H1 (cell line): ENCODE data around the gene PIK3R1. TPM values are rescaled to one million over a fixed set of nuclear protein-coding genes. Genes with fewer than 3 reads are reported as not detected.

Experiments
- CTCF ChIA-PET: fragments of 300-600 bp; sonication (Branson Sonifier 250); formaldehyde crosslinking; loops from one replicate; lab custom pipeline; 2021; ENCODE audit not compliant: partially characterized antibody; lab: Charles Lee
- POLR2A ChIA-PET: fragments of 300-600 bp; sonication (Branson Sonifier 250); formaldehyde crosslinking; loops from one replicate; lab custom pipeline; 2021; ENCODE audit warnings: inconsistent platforms; ENCODE audit not compliant: partially characterized antibody; lab: Charles Lee
- DNase-seq, 2 experiments: peaks; one replicate each; pipeline versions ENCODE4 v3.0.0 to v3.0.0-alpha.2; 2010 to 2022; ENCODE audit warnings: low spot score in 2 of 2, low read depth in 1 of 2, mixed read lengths in 1 of 2
- FAIRE-seq: peaks from 2 replicates; lab custom pipeline; 2011; peaks lifted over from hg19 to GRCh38; lab: Jason Lieb, UNC
- H2AFZ ChIP-seq: 2 replicates; pipeline ENCODE4 v1.8.1; 2012; ENCODE audit warnings: low read length, inconsistent platforms
- H2AK5ac ChIP-seq: 2 replicates; pipeline ENCODE4 v1.6.1; 2013; ENCODE audit warnings: low read depth, low read length
- H2BK120ac ChIP-seq: replicated peaks from 2 replicates; pipeline ENCODE3; 2013; ENCODE audit warnings: low read depth, low read length, inconsistent platforms
- H2BK12ac ChIP-seq: 2 replicates; pipeline ENCODE4 v1.6.1; 2013; ENCODE audit warnings: low read depth, low read length
- H2BK15ac ChIP-seq: 2 replicates; pipeline ENCODE4 v1.6.1; 2013; ENCODE audit warnings: low read length
- H2BK20ac ChIP-seq: 2 replicates; pipeline ENCODE4 v1.6.1; 2013; ENCODE audit warnings: low read length
- H2BK5ac ChIP-seq: 2 replicates; pipeline ENCODE4 v1.6.1; 2013; ENCODE audit warnings: low read depth, low read length
- H3K14ac ChIP-seq: 2 replicates; pipeline ENCODE4 v1.6.1; 2013; ENCODE audit warnings: inconsistent platforms; ENCODE audit not compliant: insufficient read length
- H3K18ac ChIP-seq: 2 replicates; pipeline ENCODE4 v1.6.1; 2013; ENCODE audit warnings: low read length; ENCODE audit errors: extremely low read depth
- H3K23ac ChIP-seq: 2 replicates; pipeline ENCODE4 v1.6.1; 2013; ENCODE audit warnings: inconsistent platforms; ENCODE audit not compliant: insufficient read length
- H3K23me2 ChIP-seq: 2 replicates; pipeline ENCODE4 v1.6.1; 2013; ENCODE audit warnings: low read depth, low read length
- H3K27ac ChIP-seq: 2 replicates; pipeline ENCODE4 v1.6.1; 2011; ENCODE audit warnings: low read depth, low read length, inconsistent platforms
- H3K27me3 ChIP-seq, 4 experiments: replicated peaks in 1 of 4; 1 replicate in 1 of 4; 2 replicates in 3 of 4; pipeline versions ENCODE4 v1.6.1 to v1.8.1; 2011 to 2013; ENCODE audit warnings: low read length in 3 of 4, mild to moderate bottlenecking in 3 of 4, inconsistent platforms in 2 of 4, mixed read lengths in 2 of 4, moderate library complexity in 1 of 4; ENCODE audit not compliant: control insufficient read depth in 3 of 4, insufficient read depth in 3 of 4; ENCODE audit errors: extremely low read depth in 1 of 4
- H3K36me3 ChIP-seq, 4 experiments: 2 replicates each; pipeline versions ENCODE4 v1.6.1 to v1.8.1; 2011 to 2013; ENCODE audit warnings: mild to moderate bottlenecking in 4 of 4, low read length in 3 of 4, moderate library complexity in 2 of 4, control low read depth in 1 of 4, inconsistent platforms in 1 of 4; ENCODE audit not compliant: insufficient read depth in 4 of 4, control insufficient read depth in 2 of 4
- H3K4ac ChIP-seq: replicated peaks from 2 replicates; pipeline ENCODE3; 2013; ENCODE audit warnings: low read length, low read depth, mixed read lengths, inconsistent platforms; ENCODE audit not compliant: insufficient read length
- H3K4me1 ChIP-seq, 4 experiments: replicated peaks in 1 of 4; 1 replicate in 1 of 4; 2 replicates in 3 of 4; pipeline versions ENCODE4 v1.6.1 to v1.8.1; 2011 to 2013; ENCODE audit warnings: low read length in 3 of 4, inconsistent platforms in 2 of 4, mixed read lengths in 1 of 4; ENCODE audit not compliant: insufficient read depth in 4 of 4, control insufficient read depth in 3 of 4
- H3K4me2 ChIP-seq, 2 experiments: 2 replicates each; pipeline versions ENCODE4 v1.6.1 to v1.8.1; 2011 to 2013; ENCODE audit warnings: low read depth in 2 of 2, low read length in 2 of 2, control low read depth in 1 of 2, inconsistent platforms in 1 of 2, mild to moderate bottlenecking in 1 of 2; ENCODE audit not compliant: insufficient read depth in 1 of 2
- H3K4me3 ChIP-seq, 4 experiments: fragments of 200-600, 300-600 bp in 1 of 4; sonication (generic), shearing (Covaris generic), sonication (Bioruptor Twin) in 1 of 4; 2 replicates each; pipeline versions ENCODE4 v1.5.1 to v1.8.1; 2011 to 2016; ENCODE audit warnings: low read length in 4 of 4, low read depth in 3 of 4, control low read depth in 2 of 4, inconsistent platforms in 2 of 4, mild to moderate bottlenecking in 2 of 4, mixed read lengths in 1 of 4, moderate library complexity in 1 of 4; ENCODE audit not compliant: insufficient read depth in 2 of 4; ENCODE audit errors: extremely low read depth in 1 of 4
- H3K56ac ChIP-seq: replicated peaks from 2 replicates; pipeline ENCODE3; 2013; ENCODE audit warnings: low read depth, mild to moderate bottlenecking, mixed read lengths, low read length, inconsistent platforms; ENCODE audit not compliant: insufficient read length
- H3K79me1 ChIP-seq: 2 replicates; pipeline ENCODE4 v1.6.1; 2013; ENCODE audit warnings: low read depth, low read length, control low read depth
- H3K79me2 ChIP-seq, 2 experiments: 2 replicates each; pipeline versions ENCODE4 v1.6.1 to v1.8.1; 2012 to 2013; ENCODE audit warnings: low read length in 2 of 2, mild to moderate bottlenecking in 2 of 2, inconsistent platforms in 1 of 2; ENCODE audit not compliant: insufficient read depth in 2 of 2, control insufficient read depth in 1 of 2
- H3K9ac ChIP-seq, 4 experiments: replicated peaks in 1 of 4; 1 replicate in 1 of 4; 2 replicates in 3 of 4; pipeline versions ENCODE4 v1.6.1 to v1.8.1; 2011 to 2013; ENCODE audit warnings: low read depth in 3 of 4, low read length in 3 of 4, control low read depth in 2 of 4, mild to moderate bottlenecking in 2 of 4, moderate library complexity in 2 of 4, inconsistent platforms in 1 of 4; ENCODE audit errors: extremely low read depth in 1 of 4
- H3K9me3 ChIP-seq, 2 experiments: 2 replicates each; pipeline versions ENCODE4 v1.6.1 to v1.8.1; 2012 to 2013; ENCODE audit warnings: mild to moderate bottlenecking in 2 of 2, moderate library complexity in 2 of 2, control low read depth in 1 of 2, inconsistent platforms in 1 of 2, low read depth in 1 of 2, low read length in 1 of 2, mixed read lengths in 1 of 2; ENCODE audit not compliant: insufficient read depth in 2 of 2
- H4K20me1 ChIP-seq, 2 experiments: replicated peaks in 1 of 2; 2 replicates each; pipeline versions ENCODE3 to v1.8.1; 2011 to 2013; ENCODE audit warnings: inconsistent platforms in 2 of 2, low read length in 2 of 2, mild to moderate bottlenecking in 1 of 2; ENCODE audit not compliant: insufficient read depth in 2 of 2, control insufficient read depth in 1 of 2
- H4K5ac ChIP-seq: 2 replicates; pipeline ENCODE4 v1.6.1; 2013; ENCODE audit warnings: low read length, low read depth, mixed read lengths, inconsistent platforms; ENCODE audit not compliant: insufficient read length
- H4K8ac ChIP-seq: 2 replicates; pipeline ENCODE4 v1.8.0; 2013; ENCODE audit warnings: mild to moderate bottlenecking, moderate library complexity, low read length, inconsistent platforms; ENCODE audit not compliant: insufficient read depth; ENCODE audit errors: extremely low read depth
- H4K91ac ChIP-seq: replicated peaks from 2 replicates; pipeline ENCODE3; 2013; ENCODE audit warnings: low read length, mixed read lengths, inconsistent platforms; ENCODE audit not compliant: insufficient read length
- CHD2 ChIP-seq: IDR thresholded peaks from 2 replicates; pipeline ENCODE4 v1.6.1; 2012; ENCODE audit warnings: low read length, improper control_type of control experiment
- FOSL1 ChIP-seq: IDR thresholded peaks from 2 replicates; pipeline ENCODE4 v1.6.1; 2011; ENCODE audit warnings: mild to moderate bottlenecking, low read depth, low read length, moderate library complexity; ENCODE audit not compliant: insufficient read depth
- KDM4A ChIP-seq: IDR thresholded peaks from one replicate; pipeline ENCODE4 v1.7.1; 2012; ENCODE audit warnings: low read depth, mild to moderate bottlenecking, moderate library complexity, low read length, inconsistent platforms; ENCODE audit not compliant: severe bottlenecking
- KDM5A ChIP-seq: fragments of 200-600 bp; IDR thresholded peaks from 2 replicates; pipeline ENCODE4 v1.7.1; 2012; ENCODE audit warnings: mild to moderate bottlenecking, low read length, inconsistent platforms, mixed read lengths
- POLR2AphosphoS5 ChIP-seq: IDR thresholded peaks from 2 replicates; pipeline ENCODE4 v1.6.1; 2011; ENCODE audit warnings: low read depth, low read length
- RFX5 ChIP-seq: IDR thresholded peaks from 2 replicates; pipeline ENCODE4 v1.6.1; 2011; ENCODE audit warnings: low read depth, low read length, improper control_type of control experiment, borderline replicate concordance
- RXRA ChIP-seq: IDR thresholded peaks from 2 replicates; pipeline ENCODE4 v1.6.1; 2011; ENCODE audit warnings: low read depth, mild to moderate bottlenecking, low read length, moderate library complexity; ENCODE audit not compliant: insufficient read depth
- WGBS, 2 experiments: shearing (Covaris generic) in 1 of 2; methylation state at CpG; one replicate each; pipeline versions ENCODE4 v1.1.6 to v1.1.7; 2013 to 2015; ENCODE audit warnings: low lambda C conversion rate in 2 of 2, mixed read lengths in 2 of 2, inconsistent platforms in 1 of 2, low coverage in 1 of 2, missing lambda C conversion rate in 1 of 2; ENCODE audit not compliant: insufficient replicate concordance in 2 of 2, insufficient coverage in 1 of 2, insufficient read length in 1 of 2; ENCODE audit errors: extremely low coverage in 1 of 2, missing lambda C conversion rate in 1 of 2; 5-methylcytosine and 5-hydroxymethylcytosine counted together
- polyA plus RNA-seq, 7 experiments: library from polyadenylated mRNA; depleted of rRNA in 3 of 7; stranded (reverse) in 5 of 7; unstranded in 2 of 7; fragments of >200 nt in 5 of 7; fragments of 200-250 nt in 2 of 7; gene quantifications; 1 replicate in 5 of 7; 2 replicates in 1 of 7; 4 replicates in 1 of 7; pipeline versions ENCODE4 v1.2.1 to v1.2.3, GENCODE V29; 2011 to 2013; ENCODE audit warnings: missing spikeins in 2 of 7, mixed read lengths in 2 of 7
- total RNA-seq: library from RNA; stranded (reverse); fragmentation: NEBNext Ultra II Directional; extraction: Animal tissue kit (Norgen Biotek cat#: 25700); gene quantifications from 2 replicates; pipeline ENCODE4 v1.2.1, GENCODE V29; 2021

The PIK3R1 gene
- total and polyA plus RNA-seq, 2 of the 8 experiments (the other 6 are each of a cell fraction or from before 2014, with no cell fraction given): 2.3 to 13.7 TPM

DNA sequence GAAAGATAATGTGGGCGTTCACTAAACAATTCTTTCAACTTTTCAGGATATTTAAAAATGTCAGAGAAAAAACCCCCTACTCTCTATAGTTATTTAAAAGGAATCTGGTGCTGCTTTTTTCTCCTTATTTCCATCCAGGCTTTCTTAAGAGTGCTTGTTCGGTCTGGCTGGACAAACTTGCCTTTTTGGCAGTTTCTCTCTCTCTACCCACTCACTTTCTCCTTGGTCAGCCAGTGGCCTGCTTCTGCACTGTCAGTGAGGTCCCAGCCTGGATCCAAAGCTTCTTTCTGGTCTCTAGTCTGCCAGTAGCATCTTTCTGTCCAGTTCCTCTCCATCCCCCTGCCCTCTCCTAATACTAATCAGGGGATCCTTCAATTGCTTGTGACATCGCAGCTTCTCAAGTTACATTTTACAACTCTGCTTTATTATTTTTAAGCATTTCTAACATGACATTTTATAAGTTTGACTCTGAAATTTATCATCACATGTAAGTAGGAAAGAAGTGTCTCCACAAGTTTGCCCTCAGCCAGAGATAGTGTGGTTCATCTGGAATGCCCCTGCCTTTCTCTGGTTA lies 50.4 kb downstream of the PIK3R1 start:
- Histone ChIP-seq H3K9me3 (peaks cover 0 to 2% of the 10 kb centered on the region in 2 experiments; a peak in 1 of 4 replicates), H3K27ac (no peak overlapping the region), H2BK12ac (no peak overlapping the region), H2BK5ac (no peak overlapping the region), H3K4ac (no peak overlapping the region), H4K91ac (no peak overlapping the region), H2BK120ac (no peak overlapping the region), H3K27me3 (no peaks in the 10 kb centered on the region), H3K4me2 (no peak overlapping the region), H4K20me1 (no peaks in the 10 kb centered on the region), H4K5ac (no peak overlapping the region), H3K4me3 (no peak overlapping the region), H2BK20ac (no peak overlapping the region), H3K23me2 (no peaks in the 10 kb centered on the region), H3K36me3 (no peaks in the 10 kb centered on the region), H3K14ac (no peak overlapping the region), H2BK15ac (no peak overlapping the region), H3K4me1 (peaks cover 0 to under 1% (median 0%) of the 10 kb centered on the region in 4 experiments; a peak in 1 of 7 replicates), H4K8ac (no peak overlapping the region), H3K79me1 (no peaks in the 10 kb centered on the region), H3K18ac (no peak overlapping the region), H3K23ac (no peak overlapping the region), H2AK5ac (no peak overlapping the region), H3K9ac (no peak overlapping the region), H2AFZ (no peak overlapping the region), H3K79me2 (no peaks in the 10 kb centered on the region), H3K56ac (no peak overlapping the region)
- CTCF ChIA-PET: no interaction called here
- 93% methylated on average over 3 of the region's 3 CpGs; no CpG with 5 or more reads in 1 of the 2 experiments for WGBS, 2 experiments
- FAIRE-seq: no peak
- POLR2A ChIA-PET: no interaction called here
- no peak for TF ChIP-seq KDM5A
- no peak for TF ChIP-seq RXRA
- TF ChIP-seq KDM4A: no peak
- TF ChIP-seq FOSL1: no peak
- TF ChIP-seq CHD2: no peak
- TF ChIP-seq POLR2AphosphoS5: no peak
- TF ChIP-seq RFX5: no peak
- no peak for DNase-seq
